Hepatocyte (in vitro differentiated cells): ENCODE results near the gene GREM2. TPM values are rescaled to one million over a fixed set of nuclear protein-coding genes. Genes with fewer than 3 reads are reported as not detected.

Source experiments
- DNase-seq: peaks from one replicate; pipeline ENCODE4 v3.0.0-alpha.2; 2016; ENCODE audit warnings: low spot score
- H2AFZ ChIP-seq: fragments of 200-600 bp; sonication (generic); 2 replicates; pipeline ENCODE4 v1.6.0; 2016; ENCODE audit warnings: antibody characterized with exemption, mild to moderate bottlenecking
- H3K27ac ChIP-seq: fragments of 200-600 bp; sonication (generic); 2 replicates; pipeline ENCODE4 v1.5.1; 2016; ENCODE audit warnings: mild to moderate bottlenecking
- H3K27me3 ChIP-seq: fragments of 200-600 bp; sonication (generic); 2 replicates; pipeline ENCODE4 v1.6.1; 2016
- H3K36me3 ChIP-seq: fragments of 200-600 bp; sonication (generic); replicated peaks from 2 replicates; pipeline ENCODE4 v1.5.1; 2016; ENCODE audit warnings: low read depth; ENCODE audit not compliant: insufficient read depth
- H3K4me1 ChIP-seq: fragments of 200-600 bp; sonication (generic); 2 replicates; pipeline ENCODE4 v1.5.1; 2016; ENCODE audit warnings: mild to moderate bottlenecking, moderate library complexity; ENCODE audit not compliant: insufficient read depth
- H3K4me2 ChIP-seq: fragments of 200-600 bp; sonication (generic); 2 replicates; pipeline ENCODE4 v1.6.0; 2016
- H3K4me3 ChIP-seq: fragments of 200-600 bp; sonication (generic); 2 replicates; pipeline ENCODE4 v1.5.1; 2016; ENCODE audit warnings: mild to moderate bottlenecking
- H3K79me2 ChIP-seq: fragments of 200-600 bp; sonication (generic); 2 replicates; pipeline ENCODE4 v1.6.0; 2017; ENCODE audit warnings: mild to moderate bottlenecking
- H3K9me2 ChIP-seq: fragments of 200-600 bp; sonication (generic); replicated peaks from 2 replicates; pipeline ENCODE4 v1.6.0; 2017; ENCODE audit warnings: mild to moderate bottlenecking; ENCODE audit not compliant: insufficient read depth
- H3K9me3 ChIP-seq: fragments of 200-600 bp; sonication (generic); 2 replicates; pipeline ENCODE4 v1.5.1; 2016; ENCODE audit warnings: low read depth, mild to moderate bottlenecking
- H4K20me1 ChIP-seq: fragments of 200-600 bp; sonication (generic); 2 replicates; pipeline ENCODE4 v1.6.0; 2016; ENCODE audit warnings: mild to moderate bottlenecking; ENCODE audit not compliant: insufficient read depth, poor library complexity, severe bottlenecking
- EZH2 ChIP-seq: fragments of 200-600 bp; sonication (generic); IDR thresholded peaks from 2 replicates; pipeline ENCODE4 v1.6.1; 2016; ENCODE audit warnings: antibody characterized with exemption, mild to moderate bottlenecking, borderline replicate concordance
- EZH2phosphoT487 ChIP-seq: fragments of 200-600 bp; sonication (generic); IDR thresholded peaks from one replicate; pipeline ENCODE4 v1.6.1; 2018; ENCODE audit warnings: antibody characterized with exemption, mild to moderate bottlenecking, low read depth, moderate library complexity; ENCODE audit not compliant: unreplicated experiment, severe bottlenecking
- WGBS: methylation state at CpG from one replicate; pipeline ENCODE4 v1.1.6; 2016; ENCODE audit warnings: low lambda C conversion rate; ENCODE audit errors: missing lambda C conversion rate; 5-methylcytosine and 5-hydroxymethylcytosine counted together
- polyA plus RNA-seq: library from polyadenylated mRNA; unstranded; fragments of >200 nt; fragmentation: Nextera tagmentation; extraction: Ambion mirVana; gene quantifications from 2 replicates; pipeline ENCODE4 v1.2.1, GENCODE V29; 2016
- total RNA-seq: library from RNA; depleted of rRNA; stranded (reverse); fragments of >200 nt; gene quantifications from 2 replicates; pipeline ENCODE4 v1.2.3, GENCODE V29; 2014
- TF ChIP-seq, protein P1 (sequence below): fragments of 200-600 bp; sonication (generic); IDR thresholded peaks from 2 replicates; pipeline ENCODE4 v1.5.1; 2016; ENCODE audit warnings: antibody characterized with exemption, mild to moderate bottlenecking; ENCODE audit not compliant: poor library complexity

Gene GREM2
- total and polyA plus RNA-seq, 2 experiments from 2014 or later = 3.3 to 5.6 TPM

DNA sequence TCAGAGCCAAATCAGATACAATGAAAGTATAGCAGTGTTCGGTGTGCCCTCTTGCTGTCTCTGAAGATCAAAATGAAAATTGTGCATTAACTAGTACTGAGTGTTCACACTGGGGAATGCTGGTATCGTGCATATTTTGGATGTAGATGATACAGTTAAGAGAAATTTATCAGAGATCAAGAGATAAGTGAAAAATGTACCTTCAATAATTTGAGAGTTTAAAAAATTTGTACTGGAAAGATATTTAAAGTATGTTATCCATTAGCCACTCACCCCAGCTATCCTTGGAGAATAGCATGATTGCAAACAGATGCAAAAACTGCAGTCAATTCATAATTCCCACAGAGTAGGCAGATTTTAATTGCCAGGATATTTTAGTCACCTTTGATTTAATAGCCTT is 56.4 kb downstream of the GREM2 start:
- H3K4me3 ChIP-seq = no peak overlapping the region
- no peaks in the 10 kb centered on the region for H3K36me3 ChIP-seq
- H2AFZ ChIP-seq = no peak overlapping the region
- H3K4me2 ChIP-seq = no peak overlapping the region
- no peak for DNase-seq
- H3K9me2 ChIP-seq = no peaks in the 10 kb centered on the region
- no peaks in the 10 kb centered on the region for H3K27me3 ChIP-seq
- H3K4me1 ChIP-seq = no peaks in the 10 kb centered on the region
- WGBS = 90% methylated on average over 2 of the region's 2 CpGs
- TF ChIP-seq EZH2 = no peak
- TF ChIP-seq, protein P1, sequence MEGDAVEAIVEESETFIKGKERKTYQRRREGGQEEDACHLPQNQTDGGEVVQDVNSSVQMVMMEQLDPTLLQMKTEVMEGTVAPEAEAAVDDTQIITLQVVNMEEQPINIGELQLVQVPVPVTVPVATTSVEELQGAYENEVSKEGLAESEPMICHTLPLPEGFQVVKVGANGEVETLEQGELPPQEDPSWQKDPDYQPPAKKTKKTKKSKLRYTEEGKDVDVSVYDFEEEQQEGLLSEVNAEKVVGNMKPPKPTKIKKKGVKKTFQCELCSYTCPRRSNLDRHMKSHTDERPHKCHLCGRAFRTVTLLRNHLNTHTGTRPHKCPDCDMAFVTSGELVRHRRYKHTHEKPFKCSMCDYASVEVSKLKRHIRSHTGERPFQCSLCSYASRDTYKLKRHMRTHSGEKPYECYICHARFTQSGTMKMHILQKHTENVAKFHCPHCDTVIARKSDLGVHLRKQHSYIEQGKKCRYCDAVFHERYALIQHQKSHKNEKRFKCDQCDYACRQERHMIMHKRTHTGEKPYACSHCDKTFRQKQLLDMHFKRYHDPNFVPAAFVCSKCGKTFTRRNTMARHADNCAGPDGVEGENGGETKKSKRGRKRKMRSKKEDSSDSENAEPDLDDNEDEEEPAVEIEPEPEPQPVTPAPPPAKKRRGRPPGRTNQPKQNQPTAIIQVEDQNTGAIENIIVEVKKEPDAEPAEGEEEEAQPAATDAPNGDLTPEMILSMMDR = no peak
- TF ChIP-seq EZH2phosphoT487 = no peak
- no peaks in the 10 kb centered on the region for H3K9me3 ChIP-seq
- no peaks in the 10 kb centered on the region for H3K79me2 ChIP-seq
- no peak overlapping the region for H3K27ac ChIP-seq
- H4K20me1 ChIP-seq = no peaks in the 10 kb centered on the region

DNA sequence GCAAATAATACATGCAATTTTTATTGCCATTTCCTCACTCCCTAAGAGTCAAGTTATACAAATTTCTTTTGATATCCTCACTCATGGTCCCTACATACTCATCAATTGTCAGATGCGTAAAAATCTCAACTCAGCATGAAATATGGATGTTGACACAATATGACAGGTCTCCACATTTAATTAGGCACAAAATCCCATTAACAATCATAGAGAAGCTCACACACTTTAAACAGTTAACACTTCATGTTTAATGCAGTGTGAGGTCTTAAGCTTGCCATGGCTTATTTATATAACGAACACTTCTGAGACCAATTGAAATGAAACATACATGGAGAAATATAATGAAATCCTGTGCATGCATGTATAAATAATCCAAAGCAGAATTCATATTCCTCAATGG is 58.6 kb downstream of the GREM2 start:
- DNase-seq = no peak
- Histone ChIP-seq H3K4me2 (no peak overlapping the region), H4K20me1 (no peaks in the 10 kb centered on the region), H3K9me2 (no peaks in the 10 kb centered on the region), H3K4me1 (no peaks in the 10 kb centered on the region), H3K27ac (no peak overlapping the region), H2AFZ (no peak overlapping the region), H3K36me3 (no peaks in the 10 kb centered on the region), H3K9me3 (no peaks in the 10 kb centered on the region), H3K27me3 (no peaks in the 10 kb centered on the region), H3K4me3 (no peak overlapping the region), H3K79me2 (no peaks in the 10 kb centered on the region)
- WGBS = 95% methylated on average over 2 of the region's 2 CpGs
- no peak for TF ChIP-seq EZH2phosphoT487
- TF ChIP-seq, protein P1 = no peak

DNA sequence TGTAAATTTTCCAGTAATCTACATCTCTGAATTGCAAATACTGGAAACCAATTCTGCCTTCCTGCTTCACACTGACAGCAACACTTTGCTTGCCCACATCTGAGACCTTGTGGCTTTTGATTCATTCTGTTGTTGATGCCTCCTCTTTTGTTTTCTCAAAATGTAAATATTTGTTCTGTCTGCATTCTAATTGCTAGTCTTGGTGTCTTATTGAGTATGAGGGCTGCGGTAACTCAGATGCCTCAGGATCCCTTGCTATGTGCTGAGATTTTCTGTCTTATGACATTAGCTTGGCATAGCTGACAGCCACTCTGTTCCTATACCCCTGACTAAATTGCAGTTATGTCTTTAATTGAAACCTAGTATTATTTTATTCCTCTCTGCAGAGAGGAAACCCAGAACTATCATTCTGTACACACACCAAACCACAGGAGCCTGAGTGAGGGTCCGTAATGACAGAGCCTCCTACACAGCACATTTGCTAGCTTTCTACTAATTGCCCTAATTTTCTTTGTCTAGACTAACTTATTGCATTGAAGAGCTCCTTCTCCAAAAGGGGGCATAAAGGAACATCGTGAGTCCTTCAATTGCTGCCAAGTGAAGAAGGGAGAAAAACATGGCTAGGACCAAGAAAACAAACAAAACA is 72.1 kb downstream of the GREM2 start:
- H3K27ac ChIP-seq = no peak overlapping the region
- H2AFZ ChIP-seq = no peak overlapping the region

More for the DNA sequence above, 72.1 kb downstream of the GREM2 start:
- H3K9me2 ChIP-seq = no peaks in the 10 kb centered on the region
- no peaks in the 10 kb centered on the region for H3K9me3 ChIP-seq
- TF ChIP-seq, protein P1 = no peak
- TF ChIP-seq EZH2 (no peak), EZH2phosphoT487 (no peak)
- no peak overlapping the region for H3K4me3 ChIP-seq
- DNase-seq = no peak
- no peaks in the 10 kb centered on the region for H3K4me1 ChIP-seq
- no peaks in the 10 kb centered on the region for H3K79me2 ChIP-seq
- H3K36me3 ChIP-seq = no peaks in the 10 kb centered on the region
- no peak overlapping the region for H3K4me2 ChIP-seq
- no peaks in the 10 kb centered on the region for H4K20me1 ChIP-seq
- WGBS = 36% methylated on average over 3 of the region's 3 CpGs
- H3K27me3 ChIP-seq = no peaks in the 10 kb centered on the region
